ENCODE results near the gene SMAD6.

SMAD6 gene

DNA sequence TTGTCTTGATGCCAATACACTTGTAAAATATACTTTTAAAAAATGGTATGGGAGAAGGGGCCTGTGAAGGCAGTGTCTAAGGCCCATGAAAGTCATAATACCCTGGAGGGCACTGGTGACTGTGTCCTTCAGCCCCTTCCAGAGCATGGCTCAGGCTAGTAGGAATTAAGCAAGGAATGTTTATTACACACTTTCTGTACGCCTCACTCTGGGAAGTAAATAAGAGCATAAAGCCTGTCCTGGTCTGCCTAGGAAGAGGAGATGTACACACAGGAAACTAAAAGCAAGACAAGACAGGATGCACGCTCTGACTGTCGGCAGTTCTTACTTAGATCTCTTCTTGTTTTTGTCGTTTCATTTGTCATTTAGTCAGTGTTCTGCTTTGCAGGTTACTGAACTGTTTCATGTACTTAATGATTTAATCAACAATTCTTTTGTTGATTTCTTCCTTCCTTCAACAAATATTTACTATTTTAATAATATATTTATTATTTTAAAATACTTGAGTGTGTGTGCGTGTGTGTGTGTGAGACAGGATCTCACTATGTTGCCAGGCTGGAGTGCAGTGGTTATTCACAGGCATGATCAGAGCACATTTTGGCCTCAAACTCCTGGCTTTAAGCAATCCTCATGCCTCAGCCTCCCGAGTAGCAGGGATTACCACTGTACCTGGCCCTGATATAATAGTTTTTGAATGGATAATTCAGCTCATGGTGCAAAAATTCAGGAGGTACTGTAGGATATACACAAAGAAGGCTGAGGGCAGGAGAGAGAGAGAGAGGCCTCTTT lies 9.0 kb upstream of the SMAD6 start:
- DNase-seq, result no peak
- H3K79me1 ChIP-seq (ENCODE audit: low read length), result no peaks in the 10 kb centered on the region
- peaks cover 11% of the 10 kb centered on the region for H3K4me1 ChIP-seq (ENCODE audit: control insufficient read depth, low read depth, low read length)
- peak overlapping the region; percentile 91 for H2BK5ac ChIP-seq (ENCODE audit: low read length)
- H4K8ac ChIP-seq (ENCODE audit: low read depth, low read length), result no peak overlapping the region
- peak overlapping the region; percentile 52 for H3K18ac ChIP-seq (ENCODE audit: low read length)
- H3K56ac ChIP-seq (ENCODE audit: low read length), result peak overlapping the region; percentile 79
- H3K36me3 ChIP-seq (ENCODE audit: control insufficient read depth, insufficient read depth, low read length), result no peaks in the 10 kb centered on the region
- H3K23ac ChIP-seq (ENCODE audit: low read length), result peak overlapping the region; percentile 85
- H3K4me3 ChIP-seq (ENCODE audit: low read length), result no peak overlapping the region
- no peak overlapping the region for H2BK120ac ChIP-seq (ENCODE audit: low read depth, low read length)
- no peak overlapping the region for H3K4me2 ChIP-seq (ENCODE audit: low read length)
- WGBS (ENCODE audit: extremely low coverage, insufficient coverage, low lambda C conversion rate), result no CpG with 5 or more reads among the region's 6 CpGs
- H3K79me2 ChIP-seq (ENCODE audit: control insufficient read depth, insufficient read depth, low read length), result no peaks in the 10 kb centered on the region
- H3K9ac ChIP-seq (ENCODE audit: low read length), result peak overlapping the region; percentile 43
- peak overlapping the region; percentile 47 for H4K5ac ChIP-seq (ENCODE audit: low read length)
- H3K27me3 ChIP-seq (ENCODE audit: insufficient read depth, low read length, poor library complexity), result no peaks in the 10 kb centered on the region
- peak overlapping the region; percentile 81 for H3K4ac ChIP-seq (ENCODE audit: low read depth, low read length)
- H2BK15ac ChIP-seq (replicated peaks; ENCODE audit: low read depth), result no peak overlapping the region
- H2AK5ac ChIP-seq (ENCODE audit: low read length), result peak overlapping the region; percentile 97
- H3K27ac ChIP-seq (ENCODE audit: low read depth, low read length), result no peak overlapping the region

DNA sequence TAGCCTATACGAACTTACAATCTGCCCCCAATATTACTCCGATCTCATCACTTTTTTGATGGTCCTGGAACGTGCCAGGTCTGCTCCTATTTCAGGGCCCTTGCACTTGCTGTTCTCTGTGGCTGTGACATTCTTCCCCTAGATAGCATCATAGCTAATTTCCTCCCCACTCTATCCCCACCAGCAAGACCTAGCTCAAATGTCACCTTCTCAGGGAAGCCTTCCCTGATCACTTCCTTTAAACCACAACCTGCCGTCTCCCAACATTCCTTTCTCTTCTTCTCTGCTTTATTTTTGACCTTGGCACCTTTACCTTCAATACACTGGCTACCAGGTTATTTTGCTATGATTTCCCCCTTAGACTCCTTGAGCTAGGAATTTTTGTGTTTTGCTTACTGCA lies 5.3 kb upstream of the SMAD6 start:
- H3K18ac ChIP-seq (ENCODE audit: low read length), result no peak overlapping the region
- H2BK5ac ChIP-seq (ENCODE audit: low read length), result no peak overlapping the region
- H3K23ac ChIP-seq (ENCODE audit: low read length), result no peak overlapping the region
- peak overlapping the region; percentile 61 for H3K4ac ChIP-seq (ENCODE audit: low read depth, low read length)
- DNase-seq, result no peak
- no peak overlapping the region for H4K8ac ChIP-seq (ENCODE audit: low read depth, low read length)
- H3K36me3 ChIP-seq (ENCODE audit: control insufficient read depth, insufficient read depth, low read length), result no peaks in the 10 kb centered on the region
- H3K79me2 ChIP-seq (ENCODE audit: control insufficient read depth, insufficient read depth, low read length), result no peaks in the 10 kb centered on the region
- WGBS (ENCODE audit: extremely low coverage, insufficient coverage, low lambda C conversion rate), result no CpG with 5 or more reads among the region's 4 CpGs
- H3K9ac ChIP-seq (ENCODE audit: low read length), result no peak overlapping the region
- no peaks in the 10 kb centered on the region for H3K79me1 ChIP-seq (ENCODE audit: low read length)
- H4K5ac ChIP-seq (ENCODE audit: low read length), result no peak overlapping the region
- H2BK120ac ChIP-seq (ENCODE audit: low read depth, low read length), result no peak overlapping the region
- H3K4me3 ChIP-seq (ENCODE audit: low read length), result no peak overlapping the region
- peaks cover 17% of the 10 kb centered on the region for H3K4me1 ChIP-seq (ENCODE audit: control insufficient read depth, low read depth, low read length)
- no peak overlapping the region for H3K4me2 ChIP-seq (ENCODE audit: low read length)
- peak overlapping the region; percentile 76 for H2AK5ac ChIP-seq (ENCODE audit: low read length)
- no peak overlapping the region for H3K56ac ChIP-seq (ENCODE audit: low read length)
- no peak overlapping the region for H3K27ac ChIP-seq (ENCODE audit: low read depth, low read length)
- no peaks in the 10 kb centered on the region for H3K27me3 ChIP-seq (ENCODE audit: insufficient read depth, low read length, poor library complexity)
- no peak overlapping the region for H2BK15ac ChIP-seq (replicated peaks; ENCODE audit: low read depth)

DNA sequence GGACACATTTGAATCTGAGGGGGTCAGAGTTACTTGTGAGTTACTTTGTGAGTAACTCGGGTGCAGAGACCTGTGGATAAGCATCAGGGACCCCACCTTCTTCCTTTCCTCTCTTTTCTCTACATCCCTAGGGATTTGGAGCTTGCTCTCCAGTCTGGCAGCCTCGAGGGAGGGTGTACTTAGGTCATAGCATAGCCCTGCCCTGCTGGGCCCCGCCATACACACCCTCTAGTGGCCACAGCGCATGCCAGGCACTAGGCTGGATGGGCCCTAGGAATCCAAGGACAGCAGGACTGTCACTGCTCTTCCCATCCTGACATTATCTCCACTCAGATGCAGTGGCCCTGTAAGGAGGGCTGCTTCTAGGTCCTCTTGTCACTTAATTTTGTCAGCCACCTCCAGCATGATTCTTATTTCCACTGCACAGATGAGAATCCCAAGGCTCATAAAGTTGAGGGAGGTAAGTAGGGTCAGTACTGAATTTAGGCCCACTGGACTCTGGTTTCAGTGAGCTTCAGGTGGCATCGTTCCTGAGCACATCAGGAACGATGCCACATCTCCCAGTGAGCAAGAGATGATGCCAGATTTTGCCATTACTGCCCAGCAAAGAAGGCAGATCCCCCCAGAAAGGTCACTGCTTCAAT lies 3.6 kb upstream of the SMAD6 start:
- Histone ChIP-seq H3K4ac (ENCODE audit: low read depth, low read length) (peak overlapping the region; percentile 94), H3K4me1 (ENCODE audit: control insufficient read depth, low read depth, low read length) (peaks cover 11% of the 10 kb centered on the region), H3K79me1 (ENCODE audit: low read length) (no peaks in the 10 kb centered on the region), H3K9ac (ENCODE audit: low read length) (peak overlapping the region; percentile 43), H3K4me3 (ENCODE audit: low read length) (no peak overlapping the region), H3K36me3 (ENCODE audit: control insufficient read depth, insufficient read depth, low read length) (no peaks in the 10 kb centered on the region), H3K79me2 (ENCODE audit: control insufficient read depth, insufficient read depth, low read length) (peaks cover 11% of the 10 kb centered on the region), H2BK120ac (ENCODE audit: low read depth, low read length) (no peak overlapping the region), H3K56ac (ENCODE audit: low read length) (peak overlapping the region; percentile 87), H3K27me3 (ENCODE audit: insufficient read depth, low read length, poor library complexity) (no peaks in the 10 kb centered on the region), H4K8ac (ENCODE audit: low read depth, low read length) (no peak overlapping the region), H2AK5ac (ENCODE audit: low read length) (no peak overlapping the region), H3K4me2 (ENCODE audit: low read length) (no peak overlapping the region), H2BK5ac (ENCODE audit: low read length) (peak overlapping the region; percentile 57), H3K23ac (ENCODE audit: low read length) (peak overlapping the region; percentile 15), H2BK15ac (replicated peaks; ENCODE audit: low read depth) (no peak overlapping the region), H3K18ac (ENCODE audit: low read length) (peak overlapping the region; percentile 97), H3K27ac (ENCODE audit: low read depth, low read length) (peak overlapping the region; percentile 56), H4K5ac (ENCODE audit: low read length) (peak overlapping the region; percentile 84)
- DNase-seq, result peak; percentile 96
- no CpG with 5 or more reads among the region's 6 CpGs for WGBS (ENCODE audit: extremely low coverage, insufficient coverage, low lambda C conversion rate)

DNA sequence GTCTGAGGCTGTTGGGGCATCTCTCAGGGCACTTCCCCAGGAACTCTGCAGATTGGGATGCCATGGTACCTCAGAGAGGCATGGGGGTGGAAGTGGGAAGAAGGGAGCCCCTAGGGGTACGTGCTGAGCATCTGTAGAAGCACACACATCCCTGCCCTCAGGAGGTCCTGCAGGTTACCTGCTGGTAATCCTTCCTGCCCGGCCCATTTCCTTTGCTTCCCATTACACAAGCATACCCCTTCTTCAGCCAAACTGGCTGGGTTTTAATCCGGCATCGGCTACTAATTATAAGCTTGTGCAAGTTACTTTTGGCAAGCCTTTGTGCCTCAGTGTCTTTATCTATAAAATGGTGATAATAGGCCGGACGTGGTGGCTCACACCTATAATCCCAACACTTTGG lies 3.1 kb upstream of the SMAD6 start:
- H3K23ac ChIP-seq (ENCODE audit: low read length), result no peak overlapping the region
- H3K18ac ChIP-seq (ENCODE audit: low read length), result peak overlapping the region; percentile 46
- H3K56ac ChIP-seq (ENCODE audit: low read length), result peak overlapping the region; percentile 19
- no peaks in the 10 kb centered on the region for H3K27me3 ChIP-seq (ENCODE audit: insufficient read depth, low read length, poor library complexity)
- peak overlapping the region; percentile 9 for H2BK5ac ChIP-seq (ENCODE audit: low read length)
- DNase-seq, result peak; percentile 89
- no peak overlapping the region for H2BK15ac ChIP-seq (replicated peaks; ENCODE audit: low read depth)
- H3K79me2 ChIP-seq (ENCODE audit: control insufficient read depth, insufficient read depth, low read length), result peaks cover 17% of the 10 kb centered on the region
- no peak overlapping the region for H3K4me2 ChIP-seq (ENCODE audit: low read length)
- peaks cover 11% of the 10 kb centered on the region for H3K4me1 ChIP-seq (ENCODE audit: control insufficient read depth, low read depth, low read length)
- no peak overlapping the region for H3K9ac ChIP-seq (ENCODE audit: low read length)
- H2BK120ac ChIP-seq (ENCODE audit: low read depth, low read length), result no peak overlapping the region
- H3K27ac ChIP-seq (ENCODE audit: low read depth, low read length), result no peak overlapping the region
- peak overlapping the region; percentile 94 for H3K4ac ChIP-seq (ENCODE audit: low read depth, low read length)
- H3K36me3 ChIP-seq (ENCODE audit: control insufficient read depth, insufficient read depth, low read length), result no peaks in the 10 kb centered on the region
- no peak overlapping the region for H4K5ac ChIP-seq (ENCODE audit: low read length)
- no peak overlapping the region for H2AK5ac ChIP-seq (ENCODE audit: low read length)
- no peak overlapping the region for H4K8ac ChIP-seq (ENCODE audit: low read depth, low read length)
- WGBS (ENCODE audit: extremely low coverage, insufficient coverage, low lambda C conversion rate), result no CpG with 5 or more reads among the region's 6 CpGs
- H3K4me3 ChIP-seq (ENCODE audit: low read length), result no peak overlapping the region
- H3K79me1 ChIP-seq (ENCODE audit: low read length), result no peaks in the 10 kb centered on the region

DNA sequence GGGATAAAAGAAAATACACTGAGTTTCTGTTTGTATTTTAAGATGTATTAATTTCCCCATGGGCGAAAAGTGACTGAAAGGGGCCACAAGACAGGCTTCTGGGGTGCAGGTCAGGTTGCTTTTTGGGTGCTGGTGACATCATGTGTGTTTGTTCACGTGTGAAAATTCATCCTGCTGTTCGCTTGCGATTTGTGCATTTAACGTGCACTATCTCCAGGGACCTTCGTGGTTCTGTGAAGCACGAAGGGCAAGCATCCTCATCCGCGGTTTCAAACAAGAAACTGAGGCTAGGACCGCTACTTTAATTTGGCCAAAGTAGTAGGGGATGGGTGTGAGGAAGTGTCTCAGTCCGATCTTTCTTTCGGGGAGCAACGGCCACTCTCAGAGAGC lies 1.6 kb upstream of the SMAD6 start:
- H3K56ac ChIP-seq (ENCODE audit: low read length), result peak overlapping the region; percentile 93
- no peak overlapping the region for H4K8ac ChIP-seq (ENCODE audit: low read depth, low read length)
- peaks cover 11% of the 10 kb centered on the region for H3K4me1 ChIP-seq (ENCODE audit: control insufficient read depth, low read depth, low read length)
- H3K23ac ChIP-seq (ENCODE audit: low read length), result peak overlapping the region; percentile 33
- no peak overlapping the region for H2BK15ac ChIP-seq (replicated peaks; ENCODE audit: low read depth)
- WGBS (ENCODE audit: extremely low coverage, insufficient coverage, low lambda C conversion rate), result no CpG with 5 or more reads among the region's 13 CpGs
- H3K4me2 ChIP-seq (ENCODE audit: low read length), result peak overlapping the region; percentile 65
- H3K79me1 ChIP-seq (ENCODE audit: low read length), result peaks cover 1% of the 10 kb centered on the region
- peak overlapping the region; percentile 31 for H2AK5ac ChIP-seq (ENCODE audit: low read length)
- peaks cover 31% of the 10 kb centered on the region for H3K79me2 ChIP-seq (ENCODE audit: control insufficient read depth, insufficient read depth, low read length)
- peaks cover 1% of the 10 kb centered on the region for H3K36me3 ChIP-seq (ENCODE audit: control insufficient read depth, insufficient read depth, low read length)
- H3K27me3 ChIP-seq (ENCODE audit: insufficient read depth, low read length, poor library complexity), result no peaks in the 10 kb centered on the region
- peak overlapping the region; percentile 83 for H3K9ac ChIP-seq (ENCODE audit: low read length)
- peak overlapping the region; percentile 45 for H3K4me3 ChIP-seq (ENCODE audit: low read length)
- H3K18ac ChIP-seq (ENCODE audit: low read length), result peak overlapping the region; percentile 91
- H2BK120ac ChIP-seq (ENCODE audit: low read depth, low read length), result peak overlapping the region; percentile 68
- DNase-seq, result no peak
- peak overlapping the region; percentile 97 for H3K4ac ChIP-seq (ENCODE audit: low read depth, low read length)
- H3K27ac ChIP-seq (ENCODE audit: low read depth, low read length), result peak overlapping the region; percentile 23
- no peak overlapping the region for H4K5ac ChIP-seq (ENCODE audit: low read length)
- H2BK5ac ChIP-seq (ENCODE audit: low read length), result peak overlapping the region; percentile 87
